OCI-LY7 (cell line): ENCODE data around the gene SLFN5.

Experiments
- CTCF ChIP-seq: fragments of 200-600 bp; sonication (generic); conservative IDR thresholded peaks from 2 replicates; pipeline ENCODE4 v1.5.1; 2014; ENCODE audit warnings: mild to moderate bottlenecking, antibody characterized with exemption, low read length, moderate library complexity, mixed read lengths
- EZH2phosphoT487 ChIP-seq: fragments of 200-600 bp; sonication (generic); IDR thresholded peaks from 2 replicates; pipeline ENCODE4 v1.6.1; 2018; ENCODE audit warnings: low read depth, borderline replicate concordance, mild to moderate bottlenecking, mixed run types, antibody characterized with exemption, low read length, moderate library complexity, mixed read lengths

GRCh38 chr17:35214631-35215273, 28.1 kb upstream of the SLFN5 start:
- no peak for TF ChIP-seq CTCF
- TF ChIP-seq EZH2phosphoT487, result no peak
